ENCODE measurements around the gene CDHR4. TPM values are rescaled to one million over a fixed set of nuclear protein-coding genes. Genes with fewer than 3 reads are reported as not detected.
"Not testable (repeated sequence)": the region's sequence is repeated elsewhere in the genome, so short reads cannot be mapped to it uniquely, and the experiment has no call there.

Gene CDHR4
- polyA plus RNA-seq, 3 donors, result not detected

GRCh38 chr3:49780080-49780974 is 19.3 kb downstream of the CDHR4 start:
- Mint-ChIP-seq H3K36me3 (peaks cover 38 to 77% of the 10 kb centered on the region in 2 donors), H3K27me3 (ENCODE audit: low read depth in 3 of 3) (peaks cover 0 to 3% (median under 1%) of the 10 kb centered on the region in 3 donors), H3K27ac (peak overlapping the region in 5 of 7 donors; percentile 10 to 61 (median 37)), H3K4me3 (no peak overlapping the region), H3K9me3 (peaks cover 0 to 2% (median 0%) of the 10 kb centered on the region in 7 donors), H3K4me1 (peaks cover 26% of the 10 kb centered on the region)
- Histone ChIP-seq H2AFZ (ENCODE audit: insufficient read depth, low read depth, low read length, poor library complexity, severe bottlenecking) (no peak overlapping the region), H3K4me3 (replicated peaks in 1 of 3; ENCODE audit: low read depth in 2 of 3, low read length in 3 of 3) (no peak overlapping the region), H3K4me2 (replicated peaks; ENCODE audit: extremely low read depth, low read length, poor library complexity, severe bottlenecking) (no peak overlapping the region), H3K36me3 (replicated peaks in 1 of 2; ENCODE audit: control insufficient read depth in 1 of 2, insufficient read depth in 2 of 2, low read length in 2 of 2) (peaks cover 22 to 63% of the 10 kb centered on the region in 2 donors), H3K4me1 (ENCODE audit: control insufficient read depth in 1 of 2, insufficient read depth in 2 of 2, low read length in 2 of 2) (peaks cover 6 to 12% of the 10 kb centered on the region in 2 donors), H3K27ac (ENCODE audit: low read depth in 1 of 2, low read length in 2 of 2) (peak overlapping the region in 1 of 2 donors; percentile 51), H4K20me1 (ENCODE audit: insufficient read depth, low read length) (peaks cover 77% of the 10 kb centered on the region), H3K27me3 (ENCODE audit: control insufficient read depth in 2 of 2, insufficient read depth in 2 of 2, low read length in 2 of 2) (no peaks in the 10 kb centered on the region), H3K9ac (ENCODE audit: insufficient read depth, low read length, poor library complexity, severe bottlenecking) (no peak overlapping the region), H3K79me2 (ENCODE audit: insufficient read depth, low read length) (peaks cover 98% of the 10 kb centered on the region), H3K9me3 (replicated peaks in 1 of 2; ENCODE audit: control insufficient read depth in 1 of 2, insufficient read depth in 1 of 2, low read length in 2 of 2) (no peaks in the 10 kb centered on the region)
- TF ChIP-seq CTCF (IDR thresholded peaks at IDR 0.05), result no peak
- 100% methylated on average over 2 of the region's 4 CpGs for WGBS (ENCODE audit: insufficient coverage)
- no peak for DNase-seq
- intact Hi-C loops (cut with micrococcal nuclease), result loop anchor here in 1 of 2 donors (10.0 kb wide), 1 partner anchor 56 kb away; the partner anchor contains the start of gene GMPPB

GRCh38 chr3:49779358-49780079 is 20.2 kb downstream of the CDHR4 start:
- peaks cover 38 to 74% of the 10 kb centered on the region in 2 donors for H3K36me3 Mint-ChIP-seq
- Histone ChIP-seq H3K79me2 (ENCODE audit: insufficient read depth, low read length) (peaks cover 98% of the 10 kb centered on the region), H3K4me2 (replicated peaks; ENCODE audit: extremely low read depth, low read length, poor library complexity, severe bottlenecking) (no peak overlapping the region), H3K27ac (ENCODE audit: low read depth in 1 of 2, low read length in 2 of 2) (peak overlapping the region in 1 of 2 donors; percentile 51), H3K27me3 (ENCODE audit: control insufficient read depth in 2 of 2, insufficient read depth in 2 of 2, low read length in 2 of 2) (no peaks in the 10 kb centered on the region), H3K9me3 (replicated peaks in 1 of 2; ENCODE audit: control insufficient read depth in 1 of 2, insufficient read depth in 1 of 2, low read length in 2 of 2) (no peaks in the 10 kb centered on the region), H3K36me3 (replicated peaks in 1 of 2; ENCODE audit: control insufficient read depth in 1 of 2, insufficient read depth in 2 of 2, low read length in 2 of 2) (peaks cover 24 to 67% of the 10 kb centered on the region in 2 donors), H3K4me3 (replicated peaks in 1 of 3; ENCODE audit: low read depth in 2 of 3, low read length in 3 of 3) (no peak overlapping the region), H3K9ac (ENCODE audit: insufficient read depth, low read length, poor library complexity, severe bottlenecking) (no peak overlapping the region), H3K4me1 (ENCODE audit: control insufficient read depth in 1 of 2, insufficient read depth in 2 of 2, low read length in 2 of 2) (peaks cover 0 to 5% of the 10 kb centered on the region in 2 donors), H2AFZ (ENCODE audit: insufficient read depth, low read depth, low read length, poor library complexity, severe bottlenecking) (no peak overlapping the region), H4K20me1 (ENCODE audit: insufficient read depth, low read length) (peaks cover 85% of the 10 kb centered on the region)
- TF ChIP-seq CTCF (IDR thresholded peaks at IDR 0.05), result no peak
- 86% methylated on average over 3 of the region's 5 CpGs for WGBS (ENCODE audit: insufficient coverage)
- H3K4me1 Mint-ChIP-seq, result peaks cover 18% of the 10 kb centered on the region
- intact Hi-C loops (cut with micrococcal nuclease), result loop anchor here in 1 of 2 donors (10.0 kb wide), 1 partner anchor 55 kb away; the partner anchor contains the start of gene GMPPB
- peak overlapping the region in 3 of 7 donors; percentile 15 to 60 (median 54) for H3K27ac Mint-ChIP-seq
- H3K27me3 Mint-ChIP-seq (ENCODE audit: low read depth in 3 of 3), result peaks cover 0 to 2% (median 0%) of the 10 kb centered on the region in 3 donors
- H3K9me3 Mint-ChIP-seq, result peaks cover 0 to 2% (median 0%) of the 10 kb centered on the region in 7 donors
- DNase-seq, result no peak
- H3K4me3 Mint-ChIP-seq, result no peak overlapping the region

- H3K27ac Mint-ChIP-seq; H3K4me3 Mint-ChIP-seq; H3K4me1 ChIP-seq (ENCODE audit: control insufficient read depth in 1 of 2, insufficient read depth in 2 of 2, low read length in 2 of 2): not testable (repeated sequence)
Observed at GRCh38 chr3:49776101-49776500, 23.6 kb downstream of the CDHR4 start.

More at GRCh38 chr3:49776101-49776500, 23.6 kb downstream of the CDHR4 start:
- H2AFZ ChIP-seq (ENCODE audit: insufficient read depth, low read depth, low read length, poor library complexity, severe bottlenecking); H3K4me2 ChIP-seq (replicated peaks; ENCODE audit: extremely low read depth, low read length, poor library complexity, severe bottlenecking); H3K9me3 Mint-ChIP-seq; H3K27me3 Mint-ChIP-seq (ENCODE audit: low read depth in 3 of 3); H3K27me3 ChIP-seq (ENCODE audit: control insufficient read depth in 2 of 2, insufficient read depth in 2 of 2, low read length in 2 of 2); H3K9ac ChIP-seq (ENCODE audit: insufficient read depth, low read length, poor library complexity, severe bottlenecking); H3K27ac ChIP-seq (ENCODE audit: low read depth in 1 of 2, low read length in 2 of 2); H3K4me3 ChIP-seq (replicated peaks in 1 of 3; ENCODE audit: low read depth in 2 of 3, low read length in 3 of 3); DNase-seq; H3K9me3 ChIP-seq (replicated peaks in 1 of 2; ENCODE audit: control insufficient read depth in 1 of 2, insufficient read depth in 1 of 2, low read length in 2 of 2); intact Hi-C loops (cut with micrococcal nuclease): not testable (repeated sequence)
- Histone ChIP-seq H4K20me1 (ENCODE audit: insufficient read depth, low read length) (peaks cover 95% of the 10 kb centered on the region), H3K36me3 (replicated peaks in 1 of 2; ENCODE audit: control insufficient read depth in 1 of 2, insufficient read depth in 2 of 2, low read length in 2 of 2) (peaks cover 14 to 57% of the 10 kb centered on the region in 2 donors), H3K79me2 (ENCODE audit: insufficient read depth, low read length) (peaks cover 98% of the 10 kb centered on the region)
- WGBS (ENCODE audit: insufficient coverage), result 94% methylated on average over 6 of the region's 8 CpGs
- peaks cover 23 to 51% of the 10 kb centered on the region in 2 donors for H3K36me3 Mint-ChIP-seq
- peaks cover 11% of the 10 kb centered on the region for H3K4me1 Mint-ChIP-seq

Data from CD14-positive monocyte (primary cell).